Suppressor macrophage treated with lipopolysaccharide for 4 hours (primary cell): ENCODE measurements around the gene EMILIN1.
A peak's percentile ranks its signal among the peaks of the same experiment; 100 is the strongest.
"Not testable (repeated sequence)": the region's sequence is repeated elsewhere in the genome, so short reads cannot be mapped to it uniquely, and the experiment has no call there.

Experiments
- DNase-seq: peaks from one replicate; pipeline ENCODE4 v3.0.0-alpha.2; 2020

The EMILIN1 gene

DNA sequence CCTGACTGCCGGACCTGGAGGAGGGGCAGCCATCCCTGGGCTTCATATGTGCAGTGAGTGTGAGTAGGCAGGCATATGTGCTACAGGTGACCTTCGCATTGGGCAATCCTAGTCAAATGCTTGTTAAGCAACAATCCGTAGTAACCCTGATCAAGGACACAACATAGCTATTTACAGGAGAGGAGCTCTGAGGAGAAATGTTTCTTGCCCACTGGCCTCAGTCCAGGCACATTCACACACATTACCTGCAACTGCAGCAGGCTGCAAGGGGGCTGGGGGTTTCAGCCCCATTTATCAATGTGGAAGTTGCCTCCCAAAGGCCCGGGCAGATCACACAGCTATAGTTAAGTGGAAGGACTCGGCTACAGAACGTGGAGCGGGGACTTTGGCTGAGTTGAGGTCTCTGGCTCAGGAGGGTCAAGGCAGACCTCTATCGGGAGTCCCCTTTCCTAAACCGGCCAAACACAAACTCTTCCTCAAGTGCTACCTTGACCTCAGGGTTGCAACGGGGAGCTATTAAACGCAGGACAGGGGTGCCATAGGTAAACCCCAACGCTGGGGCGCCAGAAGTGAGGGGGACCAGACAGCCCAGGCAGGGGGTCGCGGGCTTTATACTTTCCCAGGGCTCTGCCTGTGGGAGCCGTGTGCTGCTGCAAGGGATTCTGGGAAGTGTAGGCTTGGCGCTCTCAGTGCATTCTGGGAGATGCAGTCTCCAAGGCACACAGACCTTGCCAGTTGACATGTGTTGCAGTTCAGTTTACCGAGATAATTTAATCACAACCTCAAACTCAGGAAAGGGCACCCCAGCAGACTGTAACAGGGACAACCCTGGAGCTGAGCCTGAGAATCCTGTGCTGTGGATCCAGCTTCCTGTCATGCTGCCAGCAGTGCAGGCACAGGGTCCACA lies 17.6 kb downstream of the EMILIN1 start:
- peak; percentile 44 for DNase-seq

DNA sequence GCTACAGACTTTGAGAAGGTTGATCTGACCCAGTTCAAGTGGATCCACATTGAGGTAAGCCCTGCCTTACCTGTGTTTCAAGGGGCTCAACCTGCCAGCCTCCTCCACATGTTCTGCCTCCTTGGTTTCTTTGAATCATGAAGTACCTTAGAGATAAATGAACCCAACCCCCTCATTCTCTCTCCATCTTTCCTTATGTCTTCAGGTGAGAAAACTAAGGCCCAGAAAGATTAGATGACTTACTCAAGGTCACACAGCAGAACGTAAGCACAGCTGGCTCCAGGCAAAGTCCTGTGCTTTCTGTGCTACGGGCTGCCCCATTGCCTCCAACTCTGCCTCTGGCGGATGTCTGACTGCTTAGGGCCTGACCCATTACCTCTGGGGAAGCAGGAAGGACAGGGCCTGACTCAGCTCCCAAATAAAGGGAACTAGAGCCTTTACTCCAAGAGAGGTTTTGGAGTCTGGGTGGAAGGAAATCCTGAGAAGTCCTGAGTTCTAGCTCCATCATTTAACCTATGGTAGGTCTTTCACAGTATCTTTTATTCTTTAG lies 18.4 kb downstream of the EMILIN1 start:
- peak; percentile 77 for DNase-seq

DNA sequence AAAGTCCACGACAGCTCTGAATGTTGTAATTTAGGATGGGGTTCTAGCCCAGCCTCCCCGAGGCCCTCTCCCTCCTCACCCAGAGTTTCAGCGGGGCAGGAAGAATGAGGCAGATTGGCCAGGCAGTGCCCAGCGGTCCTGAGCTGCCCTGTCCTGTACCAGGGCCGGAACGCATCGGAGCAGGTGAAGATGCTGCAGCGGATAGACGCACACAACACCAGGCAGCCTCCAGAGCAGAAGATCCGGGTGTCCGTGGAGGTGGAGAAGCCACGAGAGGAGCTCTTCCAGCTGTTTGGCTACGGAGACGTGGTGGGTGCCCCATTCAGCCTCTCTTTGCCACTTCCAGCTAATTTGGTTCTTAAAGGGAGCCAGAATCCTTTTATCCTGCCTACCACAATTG lies 18.9 kb downstream of the EMILIN1 start:
- no peak for DNase-seq

DNA sequence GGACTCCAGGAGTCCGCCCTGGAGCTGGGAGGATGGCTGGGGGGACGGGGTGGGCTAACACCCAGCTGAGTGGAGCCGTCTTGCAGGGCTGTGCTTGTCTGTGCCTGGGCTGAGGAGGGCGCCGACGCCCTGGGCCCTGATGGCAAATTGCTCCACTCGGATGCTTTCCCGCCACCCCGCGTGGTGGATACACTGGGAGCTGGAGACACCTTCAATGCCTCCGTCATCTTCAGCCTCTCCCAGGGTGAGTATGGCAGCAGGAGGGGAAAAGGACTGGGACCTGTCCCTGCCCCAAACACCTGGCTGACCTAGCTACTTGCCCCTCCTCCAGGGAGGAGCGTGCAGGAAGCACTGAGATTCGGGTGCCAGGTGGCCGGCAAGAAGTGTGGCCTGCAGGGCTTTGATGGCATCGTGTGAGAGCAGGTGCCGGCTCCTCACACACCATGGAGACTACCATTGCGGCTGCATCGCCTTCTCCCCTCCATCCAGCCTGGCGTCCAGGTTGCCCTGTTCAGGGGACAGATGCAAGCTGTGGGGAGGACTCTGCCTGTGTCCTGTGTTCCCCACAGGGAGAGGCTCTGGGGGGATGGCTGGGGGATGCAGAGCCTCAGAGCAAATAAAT lies 21.0 kb downstream of the EMILIN1 start:
- no peak for DNase-seq

DNA sequence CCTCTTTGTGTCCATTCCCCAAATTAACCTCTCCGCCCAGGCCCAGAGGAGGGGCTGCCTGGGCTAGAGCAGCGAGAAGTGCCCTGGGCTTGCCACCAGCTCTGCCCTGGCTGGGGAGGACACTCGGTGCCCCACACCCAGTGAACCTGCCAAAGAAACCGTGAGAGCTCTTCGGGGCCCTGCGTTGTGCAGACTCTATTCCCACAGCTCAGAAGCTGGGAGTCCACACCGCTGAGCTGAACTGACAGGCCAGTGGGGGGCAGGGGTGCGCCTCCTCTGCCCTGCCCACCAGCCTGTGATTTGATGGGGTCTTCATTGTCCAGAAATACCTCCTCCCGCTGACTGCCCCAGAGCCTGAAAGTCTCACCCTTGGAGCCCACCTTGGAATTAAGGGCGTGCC lies 21.6 kb downstream of the EMILIN1 start:
- no peak for DNase-seq

DNA sequence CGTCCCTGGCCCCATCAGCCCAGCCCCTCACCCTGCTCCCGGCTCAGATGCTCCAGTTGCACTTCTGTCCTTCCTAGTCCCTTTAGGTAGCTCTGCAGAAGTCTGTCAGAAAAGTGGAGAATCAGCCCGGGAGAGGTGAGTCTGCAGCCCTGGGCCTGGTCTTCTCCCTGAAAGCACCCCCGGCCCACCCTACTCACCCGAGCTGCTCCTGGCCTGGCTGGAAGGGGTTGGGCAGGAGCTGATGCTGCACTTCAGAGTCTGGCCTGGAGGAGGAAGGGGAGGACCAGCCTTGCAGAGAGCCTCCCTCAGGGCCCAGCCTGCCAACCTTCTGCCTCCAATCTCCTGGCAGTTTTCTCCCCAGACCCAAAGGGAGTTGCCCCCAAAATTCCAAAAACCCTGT lies 23.9 kb downstream of the EMILIN1 start:
- DNase-seq: no peak

DNA sequence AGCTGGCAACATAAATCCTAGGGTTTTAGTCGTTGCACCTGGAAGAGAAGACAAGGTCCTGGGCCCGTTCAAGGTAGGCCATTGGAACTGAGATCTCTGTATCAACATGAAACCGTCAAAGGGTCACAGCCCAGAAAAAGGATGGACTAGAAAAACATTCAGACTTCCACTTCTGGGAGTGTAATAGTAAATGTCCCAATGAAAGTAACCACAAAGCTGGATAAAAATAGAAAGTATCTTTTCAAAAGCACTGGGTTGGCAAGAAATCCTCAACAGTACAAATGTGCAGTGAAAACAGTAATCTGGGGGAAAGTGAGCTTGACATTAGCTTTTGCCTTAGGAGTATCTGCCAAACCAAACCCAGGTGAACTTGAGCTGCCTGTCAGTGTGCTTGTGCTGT lies 27.6 kb downstream of the EMILIN1 start:
- no peak for DNase-seq

DNA sequence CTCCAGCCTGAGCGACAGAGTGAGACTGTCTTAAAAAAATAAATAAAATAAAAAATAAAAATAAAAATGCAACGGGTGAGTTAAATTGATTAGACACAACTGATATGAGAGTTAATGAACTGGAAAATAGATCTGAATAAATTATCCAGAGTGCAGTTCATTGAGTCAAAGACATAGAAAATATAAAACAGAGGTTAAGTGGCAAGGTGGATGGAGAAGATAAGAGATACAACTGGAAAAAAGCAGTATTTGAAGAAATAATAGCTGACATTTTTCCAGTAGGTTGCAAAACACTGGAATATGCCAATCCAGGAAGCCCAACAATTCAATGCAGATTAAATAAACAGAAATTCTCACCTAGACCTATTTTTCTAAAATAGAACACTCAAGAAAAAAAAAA lies 29.8 kb downstream of the EMILIN1 start:
- DNase-seq: no peak

DNA sequence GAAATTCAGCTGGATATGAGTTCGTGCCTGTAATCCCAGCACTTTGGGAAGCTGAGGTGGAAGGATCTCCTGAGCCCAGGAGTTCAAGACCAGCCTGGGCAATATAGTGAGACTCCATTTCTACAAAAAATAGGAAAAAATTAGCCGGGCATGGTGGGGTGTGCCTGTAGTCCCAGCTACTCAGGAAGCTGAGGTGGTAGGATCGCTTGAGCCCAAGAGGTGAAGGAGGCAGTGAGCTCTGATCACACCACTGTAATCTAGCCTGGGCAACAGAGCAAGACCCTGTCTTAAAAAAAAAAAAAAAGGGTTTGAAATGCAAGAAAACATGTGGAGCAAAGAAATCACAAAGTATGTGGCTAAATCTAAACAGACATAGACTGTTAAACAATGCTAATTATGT lies 30.7 kb downstream of the EMILIN1 start:
- no peak for DNase-seq

DNA sequence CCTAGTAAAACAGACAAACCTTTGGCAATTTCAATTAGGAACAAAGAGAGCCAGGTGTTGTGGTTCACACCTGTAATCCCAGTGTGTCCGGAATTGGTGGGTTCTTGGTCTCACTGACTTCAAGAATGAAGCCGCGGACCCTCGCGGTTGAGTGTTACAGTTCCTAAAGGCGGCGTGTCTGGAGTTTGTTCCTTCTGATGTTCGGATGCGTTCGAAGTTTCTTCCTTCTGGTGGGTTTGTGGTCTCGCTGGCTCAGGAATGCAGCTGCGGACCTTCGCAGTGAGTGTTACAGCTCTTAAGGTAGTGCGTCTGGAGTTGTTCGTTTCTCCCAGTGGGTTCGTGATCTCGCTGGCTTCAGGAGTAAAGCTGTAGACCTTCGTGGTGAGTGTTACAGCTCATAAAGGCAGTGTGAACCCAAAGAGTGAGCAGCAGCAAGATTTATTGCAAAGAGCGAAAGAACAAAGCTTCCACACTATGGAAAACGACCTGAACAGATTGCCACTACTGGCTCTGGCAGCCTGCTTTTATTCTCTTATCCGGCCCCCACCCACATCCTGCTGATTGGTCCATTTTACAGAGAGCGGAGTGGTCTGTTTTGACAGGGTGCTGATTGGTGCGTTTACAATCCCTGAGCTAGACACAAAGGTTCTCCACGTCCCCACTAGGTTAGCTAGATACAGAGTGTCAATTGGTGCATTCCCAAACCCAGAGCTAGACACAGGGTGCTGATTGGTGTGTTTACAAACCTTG lies 32.4 kb downstream of the EMILIN1 start:
- not testable (repeated sequence) for DNase-seq

DNA sequence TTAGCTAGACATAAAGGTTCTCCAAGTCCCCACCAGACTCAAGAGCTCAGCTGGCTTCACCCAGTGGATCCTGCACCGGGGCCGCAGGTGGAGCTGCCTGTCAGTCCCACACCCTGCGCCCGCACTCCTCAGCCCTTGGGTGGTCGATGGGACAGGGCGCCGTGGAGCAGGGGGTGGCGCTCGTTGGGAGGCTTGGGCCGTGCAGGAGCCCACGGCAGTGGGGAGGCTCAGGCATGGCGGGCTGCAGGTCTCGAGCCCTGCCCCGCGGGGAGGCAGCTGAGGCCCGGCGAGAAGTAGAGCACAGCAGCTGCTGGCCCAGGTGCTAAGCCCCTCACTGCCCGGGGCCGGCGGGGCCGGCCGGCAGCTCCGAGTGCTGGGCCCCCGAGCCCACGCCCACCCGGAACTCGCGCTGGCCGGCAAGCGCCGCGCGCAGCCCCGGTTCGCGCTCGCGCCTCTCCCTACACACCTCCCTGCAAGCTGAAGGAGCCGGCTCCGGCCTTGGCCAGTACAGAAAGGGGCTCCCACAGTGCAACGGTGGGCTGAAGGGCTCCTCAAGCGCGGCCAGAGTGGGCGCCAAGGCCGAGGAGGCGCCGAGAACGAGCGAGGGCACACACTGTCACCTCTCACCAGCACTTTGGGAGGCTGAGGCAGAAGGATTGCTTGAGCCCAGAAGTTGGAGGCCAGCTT lies 33.1 kb downstream of the EMILIN1 start:
- DNase-seq: not testable (repeated sequence)

DNA sequence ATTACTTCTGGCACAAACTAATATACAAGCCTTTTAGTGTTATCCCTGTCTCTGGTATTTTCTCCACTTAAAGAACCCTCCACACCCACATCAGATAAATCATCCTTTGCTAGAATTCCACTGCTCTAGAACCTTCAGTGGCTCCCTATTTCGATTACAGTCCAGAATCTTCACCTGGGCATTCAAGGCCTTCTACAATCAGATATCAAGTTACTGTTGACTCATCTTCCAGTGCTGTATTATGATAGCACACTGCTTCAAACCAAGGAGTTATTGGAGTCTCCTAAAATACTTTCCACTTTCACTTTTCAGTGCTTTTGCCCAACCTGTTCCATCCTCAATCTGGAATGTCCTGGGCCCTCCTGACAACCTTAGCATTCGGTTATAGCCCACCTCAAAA lies 37.1 kb downstream of the EMILIN1 start:
- DNase-seq: no peak

DNA sequence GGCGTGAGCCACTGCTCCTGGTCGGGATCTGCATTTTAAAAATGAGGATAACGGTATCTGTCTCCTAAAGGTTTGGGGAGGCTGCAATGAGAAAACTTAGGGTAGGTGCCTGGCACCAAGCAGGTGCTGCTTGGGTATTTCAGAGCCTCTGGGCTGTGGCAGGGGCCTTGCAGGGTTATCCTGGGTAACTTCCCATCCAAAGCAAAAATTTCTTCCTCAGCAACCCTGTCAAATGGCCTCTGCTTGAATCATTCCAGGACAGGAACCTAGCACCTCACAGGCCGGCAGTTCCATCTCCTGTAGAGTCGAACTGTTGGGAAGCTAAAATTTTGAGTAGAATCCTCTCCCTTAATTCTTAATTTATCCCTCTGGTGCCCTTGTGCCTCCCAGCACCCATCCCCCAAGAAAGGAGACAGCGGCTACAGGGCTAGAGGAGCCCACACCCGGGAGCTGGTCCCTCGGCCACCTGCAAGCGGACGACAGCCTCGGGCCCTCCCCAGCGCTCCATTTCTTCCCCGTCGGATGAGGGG lies 39.6 kb downstream of the EMILIN1 start:
- no peak for DNase-seq

DNA sequence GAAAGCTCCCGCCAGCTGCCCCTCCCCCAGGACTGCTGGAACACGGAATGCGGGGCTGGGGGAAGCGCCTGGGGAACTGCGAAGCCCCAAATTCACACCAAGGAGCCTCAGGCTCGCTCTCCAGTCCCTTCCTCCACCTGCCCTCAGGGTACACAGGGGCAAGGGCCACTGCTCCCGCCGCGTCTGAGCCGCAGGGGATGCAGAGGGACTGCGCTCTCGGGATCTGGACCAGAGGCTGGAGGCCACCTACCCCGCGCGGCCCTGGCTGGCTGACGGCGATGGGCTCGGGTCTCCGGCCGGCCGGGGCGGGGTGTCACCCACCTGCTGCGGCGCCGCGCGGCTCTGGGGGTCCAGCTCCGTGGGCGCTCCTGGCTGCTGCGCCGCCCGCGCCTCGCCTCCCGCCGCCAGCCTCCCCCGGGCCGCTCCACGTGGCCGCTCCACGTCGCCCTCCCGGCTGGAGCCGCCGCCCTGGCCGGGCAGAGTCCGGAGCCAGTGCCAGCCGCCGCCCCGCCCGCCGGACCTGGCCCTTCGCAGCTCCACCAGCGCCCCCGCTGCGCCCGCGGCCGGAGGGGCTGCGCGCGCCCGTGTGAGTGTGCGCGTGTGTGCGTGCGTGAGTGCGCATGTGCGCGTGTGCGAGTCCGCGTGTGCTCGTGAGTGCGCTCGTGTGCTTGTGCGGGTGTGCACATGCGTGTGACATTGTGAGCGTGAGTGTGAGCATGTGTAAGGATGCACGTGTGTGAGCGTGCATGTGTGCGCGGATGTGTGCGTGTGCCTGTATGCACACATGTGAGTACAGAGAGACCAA lies 40.3 kb downstream of the EMILIN1 start, which contains the start of gene CGREF1:
CGREF1 (minus strand) TSS at position 604 of the 805 bp plus-strand sequence. CDS start 14,762 bp downstream, outside the sequence.
- DNase-seq: no peak

DNA sequence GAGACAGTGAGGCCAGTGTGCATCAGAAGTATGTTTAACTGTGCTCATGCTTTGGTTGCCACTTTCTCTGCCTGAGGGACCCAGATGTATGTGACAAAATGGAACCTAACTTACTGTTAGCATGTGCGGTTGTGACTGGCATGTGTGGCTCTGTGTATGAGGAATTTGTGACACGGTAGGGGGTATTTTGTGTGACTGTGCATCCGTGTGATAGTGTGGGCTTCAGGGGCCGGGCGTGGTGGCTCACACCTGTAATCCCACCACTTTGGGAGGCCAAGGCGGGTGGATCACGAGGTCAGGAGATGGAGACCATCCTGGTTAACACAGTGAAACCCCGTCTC lies 40.9 kb downstream of the EMILIN1 start:
- not testable (repeated sequence) for DNase-seq

DNA sequence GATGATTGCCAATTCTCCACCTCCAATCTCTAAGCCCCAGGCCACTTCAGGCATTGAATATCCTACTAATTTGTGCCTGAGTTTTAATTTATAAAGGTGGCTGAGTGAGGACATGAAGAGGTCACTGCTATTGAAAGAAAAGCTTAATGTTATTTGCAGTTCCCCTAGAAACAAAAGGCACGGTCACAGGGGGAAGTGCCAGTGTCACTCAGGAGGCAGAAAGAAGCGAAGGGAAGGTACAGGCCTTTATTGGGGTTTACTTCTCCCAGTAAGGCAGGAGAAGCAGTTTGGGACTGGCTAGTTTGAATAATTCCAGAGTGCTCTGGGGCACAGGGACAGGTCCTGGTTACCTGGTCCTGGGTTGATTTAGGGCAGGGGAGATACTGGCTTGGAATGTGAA lies 43.5 kb downstream of the EMILIN1 start:
- no peak for DNase-seq

DNA sequence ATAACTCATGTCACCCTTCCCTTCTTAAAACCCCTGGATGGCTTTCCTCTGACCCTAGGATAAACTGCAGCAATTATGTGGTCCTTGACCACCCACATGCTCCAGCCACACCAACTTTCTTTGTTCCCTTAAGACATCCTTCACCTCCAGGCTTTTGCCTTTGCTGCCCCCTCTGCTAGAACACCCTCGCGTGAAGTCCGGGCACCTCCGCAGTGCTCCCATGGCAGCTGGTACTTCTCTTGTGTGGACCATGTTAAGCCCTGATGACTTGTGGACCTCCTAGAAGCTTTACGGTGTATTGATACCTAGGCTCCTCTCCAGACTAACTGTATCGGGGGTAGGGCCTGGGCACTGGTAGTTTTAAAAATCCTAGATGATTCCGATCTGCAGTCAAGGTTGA lies 44.4 kb downstream of the EMILIN1 start:
- DNase-seq: no peak

DNA sequence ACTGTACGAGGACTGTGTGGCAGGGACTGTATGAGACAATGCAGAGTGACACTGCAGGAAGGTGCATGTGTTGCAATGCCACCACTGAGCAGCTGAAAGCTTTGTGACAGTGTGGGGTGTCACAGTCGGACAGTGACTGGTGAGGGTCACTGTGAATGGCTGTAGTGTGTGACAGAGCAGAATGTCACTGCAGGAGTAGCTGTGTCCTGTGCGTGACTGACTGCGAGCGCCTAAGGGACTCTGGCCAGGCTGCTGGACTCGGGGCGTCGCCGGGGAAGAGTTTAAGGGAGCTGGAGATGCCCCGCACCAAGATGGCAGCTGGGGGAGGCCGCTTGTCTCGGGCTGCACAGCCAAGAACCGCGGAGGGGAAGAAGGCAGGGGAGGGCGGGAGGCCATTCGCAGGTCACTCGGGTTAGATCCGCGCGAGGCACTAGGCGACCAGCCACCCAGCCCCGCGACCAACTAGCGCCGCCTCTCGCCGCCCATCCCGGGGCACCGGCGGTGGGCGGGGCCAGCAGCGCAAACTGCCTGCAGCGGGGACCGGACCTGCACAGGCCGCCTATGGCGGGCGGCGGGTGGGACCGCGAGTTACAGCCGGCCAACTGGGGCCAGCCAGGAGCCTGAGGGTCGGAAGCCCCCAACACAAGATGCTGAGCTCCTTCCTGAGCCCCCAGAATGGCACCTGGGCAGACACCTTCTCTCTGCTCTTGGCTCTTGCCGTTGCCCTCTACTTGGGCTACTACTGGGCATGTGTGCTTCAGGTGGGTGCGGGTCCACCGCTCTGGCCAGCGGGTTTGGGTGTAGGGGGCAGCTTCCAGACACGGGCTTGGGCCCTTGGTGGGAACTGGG lies 45.1 kb downstream of the EMILIN1 start, which contains the start of gene ABHD1:
ABHD1 (plus strand) TSS at position 514 of the 849 bp plus-strand sequence; CDS start at position 648, 134 bp downstream.
- DNase-seq: peak; percentile 43

DNA sequence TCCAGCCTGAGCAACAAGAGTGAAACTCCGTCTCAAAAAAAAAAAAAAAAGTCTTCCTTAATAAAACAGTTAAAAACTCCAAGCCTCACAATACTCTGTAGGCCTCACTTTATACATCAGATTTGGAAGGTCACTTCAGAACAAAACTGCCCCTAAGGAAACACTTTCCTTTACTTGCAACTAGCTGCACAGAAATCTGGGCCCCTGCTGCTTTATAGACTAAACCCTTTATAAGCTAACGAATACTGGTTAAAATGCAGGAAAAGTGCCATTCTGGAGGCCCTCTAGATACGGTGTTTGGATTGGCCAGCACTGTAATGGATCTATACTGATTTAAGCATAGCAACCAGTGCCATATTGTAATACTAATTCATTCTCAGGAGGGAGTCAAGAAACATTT lies 46.7 kb downstream of the EMILIN1 start:
- no peak for DNase-seq

DNA sequence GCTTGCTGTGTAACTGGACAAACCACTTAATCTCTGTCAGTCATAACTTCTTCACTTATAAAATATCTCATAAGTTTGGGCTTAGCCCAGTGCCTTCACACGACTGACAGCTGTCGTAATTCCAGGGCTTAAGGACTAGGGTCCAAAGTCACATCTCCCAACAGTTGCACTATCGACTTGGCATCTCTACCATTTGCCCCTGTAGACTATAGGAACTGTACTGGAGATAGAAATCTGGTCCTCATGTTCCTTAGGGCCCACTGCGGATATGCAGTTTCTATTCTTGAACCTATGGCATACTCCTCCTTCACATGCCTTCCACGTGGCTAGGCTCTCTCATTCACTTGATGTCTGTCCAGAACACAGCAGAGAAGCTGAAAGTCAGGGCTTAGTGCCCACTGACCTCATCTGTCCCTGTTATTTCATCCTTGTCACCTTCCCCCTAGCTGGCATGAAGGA lies 47.9 kb downstream of the EMILIN1 start:
- no peak for DNase-seq
